WTC11 (cell line): ENCODE results near the gene IL12RB2. TPM values are rescaled to one million over a fixed set of nuclear protein-coding genes. Genes with fewer than 3 reads are reported as not detected.
"Not testable (repeated sequence)": the region's sequence is repeated elsewhere in the genome, so short reads cannot be mapped to it uniquely, and the experiment has no call there.

ENCODE experiments used
- ATAC-seq: fragments of 200-7000 bp; cut with Tn5 transposase; 2 replicates; pipeline ENCODE4 v1.10.0; 2021; ENCODE audit warnings: mild to moderate bottlenecking, moderate library complexity
- CTCF ChIA-PET: fragments of 300-600 bp; sonication (Branson Sonifier 250); formaldehyde crosslinking; loops from one replicate; lab custom pipeline; 2021; ENCODE audit warnings: antibody characterized with exemption; lab: Charles Lee
- POLR2A ChIA-PET: fragments of 350-600 bp; sonication (Branson Sonifier 250); formaldehyde crosslinking; loops from one replicate; lab custom pipeline; 2021; ENCODE audit warnings: antibody characterized with exemption; lab: Charles Lee
- DNase-seq: peaks from one replicate; pipeline ENCODE4 v3.0.0; 2021; ENCODE audit warnings: low spot score
- H3K27ac Mint-ChIP-seq: 2 replicates; pipeline ENCODE4 v1.8.0; 2021; ENCODE audit warnings: mixed read lengths
- H3K27me3 Mint-ChIP-seq: 2 replicates; pipeline ENCODE4 v1.8.0; 2021; ENCODE audit warnings: low read depth, mild to moderate bottlenecking, moderate library complexity, mixed read lengths
- H3K36me3 Mint-ChIP-seq: 2 replicates; pipeline ENCODE4 v1.8.0; 2021; ENCODE audit warnings: mixed read lengths
- H3K4me1 Mint-ChIP-seq: 2 replicates; pipeline ENCODE4 v1.8.0; 2022; ENCODE audit warnings: mixed read lengths
- H3K4me3 Mint-ChIP-seq: 2 replicates; pipeline ENCODE4 v1.8.0; 2021; ENCODE audit warnings: mild to moderate bottlenecking, moderate library complexity, mixed read lengths
- H3K9me3 Mint-ChIP-seq: 2 replicates; pipeline ENCODE4 v1.8.0; 2021; ENCODE audit warnings: mixed read lengths
- ZBTB43 ChIP-seq: sonication (generic); formaldehyde crosslinking; IDR thresholded peaks from 2 replicates; pipeline ENCODE4 v1.8.1; 2023; ENCODE audit warnings: mild to moderate bottlenecking, missing genetic modification reagents
- total RNA-seq: library from RNA; stranded (reverse); gene quantifications from 3 replicates; pipeline ENCODE4 v1.2.3, GENCODE V29; 2021

IL12RB2 gene
- total RNA-seq, 1 experiment from 2014 or later, result 0.81 TPM

- POLR2A ChIA-PET, result no interaction called here
- no peak for DNase-seq
- Mint-ChIP-seq H3K9me3 (no peaks in the 10 kb centered on the region), H3K36me3 (no peaks in the 10 kb centered on the region), H3K4me1 (peaks cover 5% of the 10 kb centered on the region), H3K4me3 (no peak overlapping the region), H3K27ac (no peak overlapping the region), H3K27me3 (no peaks in the 10 kb centered on the region; the same call in 1 of the 2 replicates)
- CTCF ChIA-PET, result interaction anchor here (1.6 kb wide), 1 partner anchor 94 kb away, joined by 4 read pairs; no protein-coding TSS in a partner anchor
- no peak for ATAC-seq
- TF ChIP-seq ZBTB43 (CRISPR knock-in tag), result no peak
Observed at GRCh38 chr1:67441739-67442281, 134.1 kb downstream of the IL12RB2 start.

GRCh38 chr1:67446014-67446413, 138.3 kb downstream of the IL12RB2 start:
- ATAC-seq, H3K27ac Mint-ChIP-seq, DNase-seq, H3K4me3 Mint-ChIP-seq, H3K36me3 Mint-ChIP-seq, H3K4me1 Mint-ChIP-seq, POLR2A ChIA-PET, H3K27me3 Mint-ChIP-seq, H3K9me3 Mint-ChIP-seq: not testable (repeated sequence)
- CTCF ChIA-PET, result interaction anchor here (0.6 to 0.7 kb wide), 2 partner anchors 54 to 338 kb away, joined by 3 to 4 read pairs; no protein-coding TSS in a partner anchor

Other genes starting within 250 kb of the IL12RB2 start
- not detected in 3 replicates for gene C1orf141, start 172.9 kb upstream of the IL12RB2 start, total RNA-seq
- not detected in 3 replicates for gene IL23R, start 141.4 kb upstream of the IL12RB2 start, total RNA-seq
- gene SERBP1, start 122.5 kb downstream of the IL12RB2 start, total RNA-seq, result 531 to 543 TPM (median 533 TPM) in 3 replicates